Endothelial cell of umbilical vein (primary cell): Measurements from ENCODE around the gene SLC35F3.

Source experiments
- EZH2 ChIP-seq: IDR thresholded peaks from 2 replicates; pipeline ENCODE4 v1.6.1; 2012; ENCODE audit warnings: borderline replicate concordance, low read depth, mild to moderate bottlenecking, moderate library complexity, low read length, inconsistent platforms; ENCODE audit not compliant: severe bottlenecking
- MAX ChIP-seq: IDR thresholded peaks from 2 replicates; pipeline ENCODE4 v1.6.1; 2011; ENCODE audit not compliant: insufficient read depth, insufficient read length
- MYC ChIP-seq: IDR thresholded peaks from one replicate; pipeline ENCODE4 v1.6.1; 2011; ENCODE audit warnings: mild to moderate bottlenecking, low read depth, low read length
- POLR2A ChIP-seq: IDR thresholded peaks from 2 replicates; pipeline ENCODE4 v1.6.1; 2012; ENCODE audit warnings: low read depth, mild to moderate bottlenecking, control low read depth, low read length
- TF ChIP-seq, protein P1 (sequence below), 2 donors: IDR thresholded peaks; 1 replicate in 1 of 2; 2 replicates in 1 of 2; pipeline ENCODE4 v1.5.1; 2011; ENCODE audit warnings: low read length in 2 of 2, mild to moderate bottlenecking in 2 of 2, moderate library complexity in 2 of 2, control low read depth in 1 of 2, inconsistent platforms in 1 of 2, low read depth in 1 of 2; ENCODE audit not compliant: insufficient read depth in 1 of 2; ENCODE audit errors: extremely low read depth in 1 of 2

DNA sequence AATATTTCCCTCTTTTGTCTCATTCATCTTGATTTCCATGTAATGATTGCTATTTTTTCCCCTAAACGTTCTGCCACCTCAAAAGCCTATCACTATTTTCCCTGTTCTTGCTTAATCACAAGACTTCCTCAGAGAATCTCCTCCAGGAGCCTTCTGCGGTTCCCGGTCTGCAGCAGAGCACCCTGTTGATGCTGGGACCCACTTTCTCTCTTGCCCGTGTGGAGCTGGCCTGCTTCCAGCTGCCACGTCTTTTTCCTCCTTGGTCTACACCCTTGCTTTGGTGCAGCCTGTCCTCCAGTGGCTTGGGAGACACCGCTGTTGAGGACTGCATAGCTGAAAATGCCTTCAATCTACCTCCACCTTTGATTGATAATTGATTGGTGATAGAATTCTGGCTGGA is 398.8 kb downstream of the SLC35F3 start:
- TF ChIP-seq MAX (no peak), POLR2A (no peak), MYC (no peak), EZH2 (no peak)
- TF ChIP-seq, protein P1, sequence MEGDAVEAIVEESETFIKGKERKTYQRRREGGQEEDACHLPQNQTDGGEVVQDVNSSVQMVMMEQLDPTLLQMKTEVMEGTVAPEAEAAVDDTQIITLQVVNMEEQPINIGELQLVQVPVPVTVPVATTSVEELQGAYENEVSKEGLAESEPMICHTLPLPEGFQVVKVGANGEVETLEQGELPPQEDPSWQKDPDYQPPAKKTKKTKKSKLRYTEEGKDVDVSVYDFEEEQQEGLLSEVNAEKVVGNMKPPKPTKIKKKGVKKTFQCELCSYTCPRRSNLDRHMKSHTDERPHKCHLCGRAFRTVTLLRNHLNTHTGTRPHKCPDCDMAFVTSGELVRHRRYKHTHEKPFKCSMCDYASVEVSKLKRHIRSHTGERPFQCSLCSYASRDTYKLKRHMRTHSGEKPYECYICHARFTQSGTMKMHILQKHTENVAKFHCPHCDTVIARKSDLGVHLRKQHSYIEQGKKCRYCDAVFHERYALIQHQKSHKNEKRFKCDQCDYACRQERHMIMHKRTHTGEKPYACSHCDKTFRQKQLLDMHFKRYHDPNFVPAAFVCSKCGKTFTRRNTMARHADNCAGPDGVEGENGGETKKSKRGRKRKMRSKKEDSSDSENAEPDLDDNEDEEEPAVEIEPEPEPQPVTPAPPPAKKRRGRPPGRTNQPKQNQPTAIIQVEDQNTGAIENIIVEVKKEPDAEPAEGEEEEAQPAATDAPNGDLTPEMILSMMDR (IDR thresholded peaks at IDR 0.05; ENCODE audit: extremely low read depth in 1 of 2, insufficient read depth in 1 of 2, low read depth in 1 of 2, low read length in 2 of 2), result no peak
